ENCODE measurements around the gene LRPAP1.

- TF ChIP-seq CTCF (IDR thresholded peaks at IDR 0.05; ENCODE audit: poor library complexity): no peak
- no peak for TF ChIP-seq EZH2 (IDR thresholded peaks at IDR 0.05; ENCODE audit: borderline replicate concordance)
Measured at GRCh38 chr4:3484057-3484973, 47.9 kb downstream of the LRPAP1 start.
